Kasumi-1 (cell line): ENCODE measurements around the gene PIGO.

Experiments used
- DNase-seq, 2 experiments: peaks; one replicate each; lab custom pipeline; 2025; lab: John Stamatoyannopoulos, UW

PIGO gene

DNA sequence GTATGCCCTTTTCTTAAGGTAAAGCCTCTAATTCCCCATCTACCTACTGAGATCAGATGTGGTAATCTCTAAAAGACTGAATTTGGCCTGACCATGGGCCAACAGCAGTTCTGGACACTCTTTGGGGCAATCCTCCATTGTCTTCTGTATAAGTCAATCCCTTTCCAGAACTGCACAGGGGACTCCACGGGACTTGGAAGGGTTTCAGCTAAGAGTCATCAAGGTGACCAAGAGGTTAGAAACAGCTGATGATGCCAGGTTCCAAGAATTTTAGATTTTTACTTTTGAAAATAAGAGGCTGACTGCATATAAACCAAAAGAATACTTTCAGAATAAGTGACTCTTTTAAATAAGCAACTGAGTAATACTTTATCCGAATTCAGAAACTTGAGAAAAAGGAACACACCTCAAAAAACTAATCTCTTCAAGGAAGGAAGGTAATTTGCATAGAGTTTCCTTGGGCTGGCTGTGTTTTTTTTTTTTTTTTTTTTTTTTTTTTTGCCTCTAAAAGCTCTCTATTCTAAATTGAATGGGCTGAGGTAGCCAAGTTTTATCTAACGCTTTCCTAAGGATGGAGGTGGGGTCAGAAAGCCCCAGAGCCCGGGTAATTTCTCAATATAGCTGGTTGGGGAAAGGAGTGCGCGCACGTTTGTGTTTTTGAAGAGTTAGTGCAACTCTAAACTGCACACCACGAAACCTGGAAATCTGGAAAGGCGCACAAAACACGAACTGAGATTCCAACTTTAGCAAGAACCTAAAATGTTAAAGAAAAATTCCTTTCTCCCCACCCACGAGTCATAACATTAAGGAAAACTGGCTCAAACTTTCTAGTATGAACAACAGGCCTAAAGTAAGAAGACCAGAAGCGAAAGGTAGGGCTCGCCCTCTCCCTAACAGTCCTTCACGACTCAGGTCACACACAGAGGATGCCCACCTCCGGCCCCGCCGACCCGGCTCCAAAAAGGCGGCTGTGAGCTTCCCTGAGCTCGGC is 25.3 kb downstream of the PIGO start:
- DNase-seq = no peak

DNA sequence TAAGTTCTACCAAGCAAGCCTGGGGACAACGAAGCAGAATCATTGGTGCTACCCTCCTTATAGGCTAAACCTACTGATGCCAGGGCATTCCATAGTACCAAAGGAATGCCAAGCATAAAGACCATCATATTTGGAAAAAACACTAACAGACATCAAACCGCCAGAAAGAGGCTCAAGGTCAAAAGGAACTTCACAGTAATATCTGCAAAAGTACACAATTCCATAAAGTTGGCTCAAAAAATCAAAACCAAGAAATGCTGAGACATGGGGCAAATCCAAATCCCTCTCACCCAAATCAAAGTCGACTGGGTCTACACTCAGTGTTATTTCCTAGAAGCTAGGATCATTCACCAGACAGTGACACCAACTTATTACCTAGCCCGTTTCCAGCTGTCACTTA is 27.4 kb downstream of the PIGO start:
- DNase-seq = no peak

DNA sequence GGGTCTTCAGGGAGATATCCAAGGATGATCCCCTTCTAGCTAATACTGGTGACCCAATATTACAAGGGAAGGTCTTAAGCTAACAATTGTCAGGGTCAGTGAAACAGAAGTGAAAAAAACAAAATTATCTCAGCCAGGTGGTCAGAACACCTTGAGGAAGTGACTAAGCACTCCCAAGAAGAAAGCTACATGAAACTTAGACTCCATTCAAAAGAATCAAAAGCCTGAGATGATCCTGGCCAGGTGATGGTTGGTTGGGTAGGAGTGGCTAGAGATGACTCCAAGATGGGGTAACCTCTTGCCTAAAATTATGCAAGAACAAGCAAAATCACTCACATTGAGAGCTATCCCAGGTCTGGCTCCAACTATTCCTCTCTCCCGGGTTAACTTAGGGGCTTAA is 29.3 kb downstream of the PIGO start:
- DNase-seq = no peak

DNA sequence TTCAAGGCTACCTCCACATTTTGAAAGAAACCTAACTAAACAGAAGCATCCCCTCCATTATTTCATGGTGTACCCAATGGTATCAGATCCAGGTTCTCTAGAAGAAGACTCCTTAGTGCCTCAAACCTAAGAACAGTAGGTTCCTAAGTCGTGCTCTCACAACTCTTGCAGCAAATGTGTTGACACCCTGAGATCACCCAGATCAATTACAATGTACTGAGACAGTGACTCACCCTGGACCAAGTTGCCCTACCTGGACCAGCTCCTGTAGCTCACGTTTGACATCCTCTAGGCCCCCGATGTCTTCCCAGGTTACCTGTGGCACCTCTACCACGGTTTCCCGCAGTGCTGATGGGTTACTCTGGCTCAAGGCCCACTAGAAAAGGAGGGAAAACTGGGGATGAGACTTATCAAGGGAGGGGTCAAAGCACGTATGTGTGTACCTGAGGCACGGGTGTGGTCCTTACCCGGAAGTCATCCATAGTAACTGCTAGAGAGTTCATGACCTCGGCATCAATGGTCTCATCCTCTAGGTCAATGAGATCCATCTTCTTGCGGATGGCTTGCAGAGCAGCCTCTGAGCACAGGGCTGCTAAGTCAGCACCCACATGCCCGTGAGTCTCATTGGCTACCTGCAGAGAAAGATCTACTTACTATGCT is 35.7 kb downstream of the PIGO start:
- DNase-seq = no peak

DNA sequence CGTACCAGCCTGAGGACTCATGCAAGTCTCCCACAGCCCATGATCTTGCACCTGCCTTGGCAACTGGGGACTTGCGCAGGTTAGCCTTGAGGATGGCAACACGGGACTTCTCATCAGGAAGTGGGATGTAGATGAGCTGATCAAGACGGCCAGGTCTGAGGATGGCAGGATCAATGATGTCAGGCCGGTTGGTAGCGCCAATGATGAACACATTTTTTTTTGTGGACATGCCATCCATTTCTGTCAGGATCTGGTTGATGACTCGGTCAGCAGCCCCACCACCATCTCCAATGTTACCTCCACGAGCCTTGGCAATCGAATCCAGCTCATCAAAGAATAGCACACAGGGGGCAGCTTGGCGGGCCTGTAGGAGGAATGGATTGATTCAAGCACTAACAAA is 37.0 kb downstream of the PIGO start:
- no peak for DNase-seq

DNA sequence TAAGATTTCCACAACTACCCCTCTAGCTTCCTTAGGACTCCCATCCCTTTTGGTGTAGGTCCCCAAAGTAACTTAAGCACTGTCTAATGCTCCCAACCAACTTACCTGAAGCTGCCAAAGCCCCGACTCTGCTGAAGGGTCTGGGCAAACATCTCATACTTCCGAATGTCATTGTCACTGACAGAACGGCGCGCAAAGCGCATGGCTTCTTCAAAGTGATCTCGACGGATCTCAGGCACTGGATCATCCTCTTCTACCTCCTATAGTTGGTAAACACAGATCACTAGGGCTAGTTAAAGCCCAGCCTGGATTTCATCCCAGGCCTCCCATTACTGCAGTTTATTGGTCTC is 39.1 kb downstream of the PIGO start:
- DNase-seq = no peak

DNA sequence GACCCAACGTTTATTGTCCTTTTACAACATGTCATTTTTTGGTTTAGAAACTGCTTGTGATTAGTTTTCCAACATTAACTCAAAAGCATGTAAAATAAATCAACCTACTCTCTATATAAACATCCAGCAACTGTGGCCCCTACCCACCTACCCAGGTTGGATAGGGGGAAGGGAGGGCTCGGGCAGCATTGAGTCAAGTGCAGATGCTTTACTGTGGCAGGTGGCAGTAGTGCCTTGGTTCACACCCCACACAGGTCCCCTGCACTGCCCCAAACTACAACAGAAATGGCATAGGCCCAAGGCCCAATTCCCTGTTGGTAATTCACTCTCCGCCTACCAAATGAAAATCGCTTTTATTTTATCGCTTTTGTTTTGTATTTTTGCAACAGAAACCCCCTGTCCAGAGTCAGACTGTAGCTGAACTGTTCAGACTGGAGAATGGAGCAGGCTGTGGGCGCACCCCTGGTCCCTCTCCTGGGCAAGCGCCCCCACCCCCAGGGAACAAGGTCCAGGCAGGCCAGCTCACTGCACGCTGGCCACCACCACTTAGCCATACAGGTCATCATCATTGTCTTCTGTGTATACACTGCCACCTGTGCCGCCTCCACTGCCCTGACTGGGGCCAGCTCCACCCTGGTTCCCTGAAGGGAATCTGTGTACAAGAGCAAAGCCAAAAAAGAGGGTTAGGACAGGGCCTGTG is 39.7 kb downstream of the PIGO start:
- DNase-seq = no peak

DNA sequence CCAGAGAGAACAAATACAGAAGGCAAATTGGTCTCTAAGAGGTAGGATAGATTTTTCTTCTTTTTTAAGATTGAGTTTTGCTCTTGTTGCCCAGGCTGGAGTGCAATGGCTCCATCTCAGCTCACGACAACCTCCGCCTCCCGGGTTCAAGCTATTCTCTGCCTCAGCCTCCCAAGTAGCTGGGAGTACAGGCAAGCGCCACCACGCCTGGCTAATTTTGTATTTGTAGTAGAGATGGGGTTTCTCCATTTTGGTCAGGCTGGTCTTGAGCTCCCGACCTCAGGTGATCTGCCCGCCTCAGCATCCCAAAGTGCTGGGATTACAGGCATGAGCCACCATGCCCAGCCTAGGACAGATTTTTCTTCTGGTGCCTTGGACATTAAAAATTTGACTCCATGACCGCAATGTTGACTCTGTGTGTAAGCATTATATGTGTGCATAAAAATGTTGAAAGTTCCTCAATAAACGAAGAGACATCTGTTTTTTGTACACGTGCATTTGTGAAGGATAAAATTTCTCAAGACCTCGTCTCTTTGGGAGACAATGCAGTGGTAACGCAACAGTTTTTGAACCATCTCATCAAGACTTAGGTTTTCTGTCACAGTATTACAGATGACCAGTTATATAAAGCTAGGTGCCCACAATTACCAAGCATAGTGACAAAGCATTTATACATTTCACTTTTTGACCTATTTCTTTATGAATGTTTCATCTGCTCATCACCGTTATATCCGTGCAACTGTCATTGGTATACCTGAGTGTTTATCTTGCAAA is 41.3 kb downstream of the PIGO start:
- no peak for DNase-seq

DNA sequence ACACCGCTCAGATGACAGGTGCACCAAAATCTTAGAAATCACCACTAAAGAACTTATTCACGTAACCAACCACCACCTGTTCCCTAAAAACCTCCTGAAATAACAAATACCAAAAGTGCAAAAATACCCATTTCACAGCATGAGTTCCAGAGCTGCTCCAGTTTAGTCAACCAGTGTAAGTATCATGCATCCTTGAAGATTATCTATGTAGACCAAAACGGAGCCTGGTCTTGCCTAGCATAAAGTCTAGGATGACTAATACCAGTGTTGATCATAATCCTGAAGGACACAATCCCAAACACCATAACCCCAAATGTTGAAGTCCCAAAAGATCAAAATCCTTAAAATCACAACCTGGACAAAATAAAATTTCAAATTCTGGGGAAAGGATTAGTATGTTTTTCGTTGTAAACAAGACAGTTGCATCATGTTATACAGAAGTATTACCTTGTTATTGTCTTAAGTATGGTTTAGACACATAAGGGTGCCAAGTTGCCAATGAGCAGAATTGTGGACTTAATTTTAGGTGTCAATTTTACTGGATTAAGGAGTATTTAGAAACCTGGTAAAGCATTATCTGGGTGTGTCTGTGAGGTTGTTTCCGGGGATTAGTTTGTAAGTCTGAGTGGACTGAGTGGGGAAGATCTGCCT is 42.1 kb downstream of the PIGO start:
- DNase-seq = no peak

DNA sequence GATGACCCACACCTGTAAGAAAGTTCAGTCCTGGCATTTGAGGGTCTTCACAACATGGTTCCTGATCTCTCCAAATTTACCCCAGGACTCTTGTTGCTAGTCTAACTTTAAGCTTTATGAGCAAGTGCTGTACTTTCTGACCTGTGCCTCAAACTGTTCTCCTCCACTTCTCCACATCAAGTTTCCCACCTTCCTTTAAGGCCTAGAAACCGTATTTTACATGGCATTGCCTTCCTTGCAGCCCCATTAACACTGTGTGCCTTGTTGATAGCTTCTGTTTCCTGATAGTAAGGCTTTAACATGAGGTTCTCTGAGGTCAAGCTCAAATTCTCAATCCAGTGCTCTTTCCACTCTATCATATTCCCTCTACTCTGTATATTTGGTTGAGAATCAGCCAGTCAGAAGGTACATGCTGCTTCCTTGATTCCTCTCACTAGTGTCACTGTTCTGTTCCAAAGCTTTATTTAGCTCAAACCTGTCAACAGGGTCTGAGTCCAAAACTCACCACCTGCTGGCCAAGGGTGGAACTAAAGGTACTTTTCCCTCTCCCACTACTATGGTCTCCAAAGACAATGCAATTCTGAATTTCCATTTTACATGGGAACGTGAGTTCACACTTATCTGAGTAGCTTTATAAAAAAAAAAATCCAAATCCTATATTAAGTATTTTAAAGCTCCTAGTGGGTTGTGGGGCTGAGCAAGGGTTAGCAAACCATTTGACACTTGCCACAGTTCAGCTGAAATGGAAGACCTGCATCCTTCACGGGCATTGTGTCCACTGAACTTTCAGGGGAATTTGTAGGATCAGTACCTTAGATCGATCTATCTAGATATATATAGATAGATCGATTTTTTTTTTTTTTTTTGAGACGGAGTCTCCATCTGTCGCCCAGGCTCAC is 45.1 kb downstream of the PIGO start:
- DNase-seq = peak; percentile 62 to 75

DNA sequence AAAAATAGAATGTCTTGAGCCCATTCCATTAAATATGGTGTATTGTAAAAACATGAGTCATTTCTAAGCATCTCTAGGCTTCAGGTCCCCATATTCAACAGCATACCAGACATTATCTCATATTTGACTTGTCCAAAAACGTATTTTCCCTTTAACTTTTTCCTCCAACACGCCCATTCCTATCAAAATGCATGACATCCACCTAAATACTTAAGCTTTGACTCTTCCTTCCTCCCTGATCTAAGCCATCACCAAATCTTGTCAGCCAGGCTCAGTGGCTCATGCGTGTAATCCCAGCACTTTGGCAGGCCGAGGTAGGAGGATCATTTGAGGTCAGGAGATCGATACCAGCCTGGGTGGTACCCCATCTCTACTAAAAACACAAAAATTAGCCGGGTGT is 47.9 kb downstream of the PIGO start:
- DNase-seq = no peak

DNA sequence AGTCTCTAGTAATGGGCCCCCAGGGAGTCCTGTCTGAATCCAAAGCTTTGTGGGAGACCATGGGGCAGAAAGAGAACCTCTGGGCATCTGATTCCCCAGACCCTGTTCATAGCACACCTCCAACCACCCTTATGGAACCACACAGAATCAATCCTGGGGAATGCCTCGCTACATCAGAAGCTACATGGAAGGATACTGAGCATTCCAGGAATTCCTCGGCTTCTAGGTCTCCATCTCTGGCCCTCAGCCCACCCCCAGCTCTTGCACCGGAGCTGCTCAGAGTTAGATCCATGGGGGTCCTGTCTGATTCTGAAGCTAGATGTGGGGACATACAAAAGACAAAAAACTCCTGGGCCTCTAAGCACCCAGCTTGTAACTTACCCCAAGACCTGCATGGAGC is 52.3 kb downstream of the PIGO start:
- no peak for DNase-seq

DNA sequence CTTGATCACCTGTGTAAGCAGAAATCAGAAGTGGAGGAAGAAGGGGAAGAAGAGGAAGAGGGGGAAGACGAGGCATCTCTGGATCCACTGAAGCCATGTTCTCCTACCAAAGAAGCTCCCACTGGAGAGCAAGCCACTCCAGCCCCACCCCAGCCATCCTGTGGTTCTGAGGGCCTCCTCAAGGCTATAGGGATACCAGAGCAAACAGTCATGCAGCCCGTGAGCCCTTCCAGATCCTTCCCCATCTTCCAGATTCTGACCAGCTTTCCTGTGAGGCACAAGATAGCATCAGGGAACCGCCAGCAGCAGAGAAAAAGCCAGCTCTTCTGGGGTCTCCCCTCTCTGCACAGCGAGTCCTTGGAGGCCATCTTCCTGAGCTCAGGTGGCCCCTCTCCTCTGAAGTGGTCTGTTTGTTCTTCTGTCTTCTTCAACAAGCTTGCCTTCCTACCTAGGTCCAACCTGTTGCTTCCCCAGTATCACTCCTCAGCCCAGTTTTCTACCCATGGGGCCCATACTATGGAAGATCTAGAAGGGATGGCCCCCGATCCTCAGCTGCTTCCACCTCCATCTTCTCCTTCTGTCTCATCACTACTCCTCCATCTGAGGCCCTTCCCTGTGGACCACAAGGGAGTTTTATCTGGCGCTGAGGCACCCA is 53.4 kb downstream of the PIGO start:
- DNase-seq = no peak

DNA sequence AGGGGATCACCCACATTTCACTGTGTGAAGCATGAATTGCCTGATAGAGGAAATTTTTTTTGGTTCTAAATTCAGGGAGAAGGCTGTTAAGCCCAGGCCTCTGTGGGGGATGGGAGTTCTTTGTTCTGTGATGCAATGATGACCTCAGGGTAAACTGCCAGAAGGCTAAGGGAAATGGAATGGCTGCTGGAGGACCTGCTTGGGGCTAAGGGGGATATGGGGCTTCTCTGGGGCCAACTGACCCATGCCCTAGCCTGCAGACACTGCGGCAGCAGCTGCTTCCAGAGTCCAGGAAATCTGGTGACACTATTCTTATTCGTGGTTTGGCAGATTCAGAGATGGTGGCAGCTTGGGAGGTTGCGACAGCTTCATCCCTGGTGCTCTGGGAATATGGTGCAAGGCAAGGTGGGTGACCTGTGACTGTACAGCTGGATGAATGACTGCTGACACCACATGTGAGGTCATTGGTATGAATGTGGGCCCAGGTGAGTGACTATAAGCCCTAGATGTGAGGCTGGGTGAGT is 54.2 kb downstream of the PIGO start:
- DNase-seq = peak; percentile 12 to 46
